Right ventricle myocardium superior (tissue), 1 donor: ENCODE measurements around the gene AMT. TPM values are rescaled to one million over a fixed set of nuclear protein-coding genes. Genes with fewer than 3 reads are reported as not detected.

Experiments
- ATAC-seq: fragments of 200-7000 bp; cut with Tn5 transposase; one replicate; pipeline ENCODE4 v1.9.1; 2020; ENCODE audit warnings: mild to moderate bottlenecking; ENCODE audit not compliant: poor library complexity
- DNase-seq: peaks from one replicate; pipeline ENCODE4 v3.0.0-alpha.2; 2020
- intact Hi-C: fragments of 100-400 bp; cut with DNase I; formaldehyde crosslinking; loops from one replicate; pipeline ENCODE4 v1.11.2; 2022
- long read RNA-seq: library from polyadenylated mRNA; unstranded; transcript quantifications from one replicate; pipeline ENCODE4 v2.0.0, GENCODE V29; 2021
- total RNA-seq: library from RNA; stranded (reverse); fragmentation: NEBNext Ultra II Directional; extraction: Animal tissue kit (Norgen Biotek cat#: 25700); gene quantifications from one replicate; pipeline ENCODE4 v1.2.1, GENCODE V29; 2021
- donor health status: DM: no; HTN: yes; CAD: no; lungs with severe emphysema.

Gene AMT, protein sequence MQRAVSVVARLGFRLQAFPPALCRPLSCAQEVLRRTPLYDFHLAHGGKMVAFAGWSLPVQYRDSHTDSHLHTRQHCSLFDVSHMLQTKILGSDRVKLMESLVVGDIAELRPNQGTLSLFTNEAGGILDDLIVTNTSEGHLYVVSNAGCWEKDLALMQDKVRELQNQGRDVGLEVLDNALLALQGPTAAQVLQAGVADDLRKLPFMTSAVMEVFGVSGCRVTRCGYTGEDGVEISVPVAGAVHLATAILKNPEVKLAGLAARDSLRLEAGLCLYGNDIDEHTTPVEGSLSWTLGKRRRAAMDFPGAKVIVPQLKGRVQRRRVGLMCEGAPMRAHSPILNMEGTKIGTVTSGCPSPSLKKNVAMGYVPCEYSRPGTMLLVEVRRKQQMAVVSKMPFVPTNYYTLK
- total RNA-seq = 32.2 TPM
- long read RNA-seq, transcript AMT-201 (9 exons, 2,280 nt) = major isoform, 107 of 161 reads
- long read RNA-seq, transcript AMT-242 (8 exons, 2,403 nt) = minor isoform, 5 of 161 reads
- long read RNA-seq, transcript AMT-202 (10 exons, 1,831 nt) = minor isoform, 13 of 161 reads
- long read RNA-seq, transcript AMT-221 (9 exons, 2,038 nt) = minor isoform, 16 of 161 reads
- long read RNA-seq, partial matches to known transcripts = 2 of 161 reads
- long read RNA-seq, other reads (novel, unspliced or antisense) = 8 of 161 reads

DNA sequence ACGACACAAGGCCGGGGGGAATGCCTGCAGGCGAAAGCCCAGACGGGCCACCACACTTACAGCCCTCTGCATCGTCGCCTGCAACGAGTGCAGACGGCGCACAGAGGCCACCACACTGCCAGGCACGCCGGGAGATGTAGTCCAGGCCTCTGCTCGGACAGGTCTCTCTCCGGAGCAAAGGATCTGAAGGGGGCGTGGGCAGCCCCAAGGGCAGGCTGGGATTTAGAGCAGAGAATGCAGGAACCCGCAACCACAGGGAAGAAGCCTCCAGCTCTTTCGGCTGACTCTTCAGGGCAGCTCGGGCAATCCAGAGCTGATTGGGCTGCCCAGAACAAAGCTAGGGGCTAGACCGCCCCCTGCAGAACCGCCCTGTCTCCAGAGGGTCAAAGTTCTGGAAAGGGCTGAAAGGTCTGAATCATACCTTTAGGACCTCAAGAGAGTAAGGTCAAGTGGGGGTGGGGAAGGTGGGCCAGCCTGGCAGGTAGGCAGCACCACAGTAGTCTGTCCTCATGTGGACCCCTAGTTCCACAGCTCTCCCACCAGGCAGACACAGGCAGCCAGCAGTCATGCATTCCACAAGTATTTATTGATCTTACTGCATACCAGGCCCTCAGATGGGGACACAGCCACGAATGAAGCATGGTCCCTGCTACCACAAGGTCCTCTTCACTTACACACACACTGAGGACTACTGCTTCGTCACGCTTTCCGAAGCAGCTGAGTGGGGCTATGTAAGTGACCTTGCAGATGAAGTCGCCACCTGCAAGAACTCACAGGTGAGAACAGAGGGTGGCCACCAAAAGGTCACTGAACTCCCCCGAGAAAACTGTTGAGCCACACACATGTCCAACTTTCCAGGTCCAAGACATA is at the start of gene AMT:
TSS of gene AMT (minus strand) at position 95 of the 870 bp plus-strand sequence. CDS start at position 72, 23 bp downstream.
- ATAC-seq (peak; percentile 84), DNase-seq (peak; percentile 79)
- intact Hi-C loops = no loop called here

DNA sequence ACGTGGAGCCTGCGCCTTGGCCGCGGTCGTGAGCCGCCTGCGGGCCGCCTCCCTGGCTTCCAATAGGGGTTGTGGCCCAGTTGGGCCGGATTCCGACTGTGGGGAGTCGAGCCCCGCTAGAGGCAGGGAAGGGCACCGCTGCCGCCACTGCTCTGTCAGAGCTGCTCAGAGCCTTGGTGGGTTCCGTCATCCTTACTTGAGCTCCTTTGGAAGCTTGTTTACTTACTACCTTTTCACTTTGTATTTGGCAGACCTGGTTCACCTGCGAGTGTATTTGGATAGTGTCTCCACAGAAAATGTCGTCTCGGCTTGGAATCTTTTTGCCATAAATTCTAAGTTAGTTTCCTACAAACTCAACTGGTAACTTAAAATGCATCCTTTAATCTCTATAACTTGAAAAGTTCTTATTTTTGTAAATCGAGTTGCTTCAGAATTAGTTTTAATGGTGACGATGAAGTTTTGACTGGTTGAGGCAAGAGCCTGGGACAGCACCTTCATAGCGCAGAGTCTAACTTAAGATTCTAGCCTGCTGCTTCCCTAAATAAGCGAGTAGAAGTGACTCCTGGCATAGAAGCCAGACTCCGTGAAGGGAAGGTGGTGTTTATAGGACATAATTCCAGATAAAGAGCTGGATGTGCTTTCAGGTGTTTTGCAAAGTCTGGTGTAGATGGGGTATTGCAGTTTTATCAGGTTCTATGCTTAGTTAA is 48.6 kb upstream of the AMT start:
- DNase-seq (no peak), ATAC-seq (no peak)
- intact Hi-C loops = no loop called here

DNA sequence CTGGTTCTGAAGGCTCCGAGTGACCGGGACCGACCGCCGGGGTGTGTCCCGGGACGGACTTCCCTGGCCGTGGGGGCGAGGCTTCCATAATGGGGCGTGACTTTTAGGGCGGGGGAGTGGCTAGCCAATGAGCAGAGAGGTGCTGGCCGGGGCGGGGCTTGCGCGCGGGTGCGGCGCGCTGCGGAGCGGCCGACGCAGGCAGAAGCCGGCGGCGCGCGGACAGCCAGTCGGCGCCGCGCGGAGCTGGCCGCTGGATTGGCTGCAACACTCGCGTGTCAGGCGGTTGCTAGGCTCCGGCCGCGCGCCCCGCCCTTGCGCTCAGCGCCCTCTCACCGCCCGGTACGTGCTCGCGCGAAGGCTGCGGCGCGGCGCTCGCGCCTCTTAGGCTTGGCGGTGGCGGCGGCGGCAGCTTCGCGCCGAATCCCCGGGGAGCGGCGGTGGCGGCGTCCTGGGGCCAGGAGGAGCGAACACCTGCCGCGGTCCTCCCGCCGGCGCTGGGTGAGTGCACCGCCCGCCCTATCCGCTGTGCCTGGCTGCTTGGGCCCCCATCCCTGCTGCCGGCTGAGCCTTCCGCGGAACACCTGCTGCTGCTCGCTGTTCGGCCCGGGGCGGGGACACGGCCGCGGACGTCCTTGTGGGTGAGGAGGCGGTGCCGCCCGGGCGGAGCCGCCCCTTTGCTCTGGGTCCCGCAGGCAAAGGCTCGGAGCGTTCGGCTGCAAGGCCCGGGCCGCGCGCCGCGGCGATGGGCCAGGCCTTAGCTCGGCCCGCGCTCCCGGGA is 47.9 kb upstream of the AMT start, which contains the start of gene DAG1:
TSS of gene DAG1 (plus strand) at position 332 of the 778 bp plus-strand sequence. CDS start 40,268 bp downstream, outside the sequence.
- DNase-seq (peak; percentile 99), ATAC-seq (peak; percentile 88)
- intact Hi-C loops = loop anchor here (10.0 kb wide), 1 partner anchor 205 kb away; the partner anchor contains the start of gene APEH

DNA sequence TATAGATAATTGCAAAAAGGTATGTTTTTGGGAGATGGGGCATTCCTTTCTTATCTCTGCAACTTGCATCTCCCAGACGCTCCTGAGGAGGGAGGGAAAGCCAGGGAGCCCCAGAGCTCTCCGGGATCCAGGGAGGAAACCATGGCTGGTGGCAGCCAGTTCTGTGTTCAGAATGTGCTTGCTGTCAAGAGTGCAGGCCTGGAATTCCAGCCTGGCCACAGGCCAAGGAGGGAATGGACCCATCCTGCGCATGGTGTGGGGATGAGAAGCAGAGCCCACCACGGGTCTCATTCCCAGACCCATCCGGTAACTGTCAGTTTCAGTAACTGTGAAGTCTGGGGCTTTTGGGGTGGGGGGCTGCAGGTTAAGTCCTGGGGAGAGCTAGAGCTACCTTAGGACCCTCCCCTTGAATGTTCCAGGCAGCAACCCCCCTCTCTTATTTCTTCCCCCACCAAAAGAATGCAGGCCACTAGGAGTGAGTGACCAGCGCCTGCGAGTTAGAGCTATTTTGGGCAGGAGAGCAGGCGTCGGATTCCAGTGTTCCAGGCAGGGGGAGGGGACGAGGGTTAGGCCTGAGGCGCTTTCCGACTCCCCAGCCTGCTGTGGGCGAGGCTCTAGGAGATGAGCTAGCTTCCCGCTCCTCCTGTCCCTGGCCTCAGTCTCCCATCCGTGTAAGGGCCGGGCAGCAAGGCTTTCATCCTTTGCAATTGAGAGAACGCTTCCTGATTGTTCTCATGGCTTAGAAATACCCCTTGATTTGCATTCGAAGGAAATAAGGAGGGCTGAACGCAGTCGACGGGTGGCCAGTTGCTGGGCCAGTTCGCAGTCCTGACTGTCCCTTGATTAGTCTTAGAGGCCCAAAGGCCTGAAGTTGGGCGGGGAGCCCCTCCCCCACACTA is 47.0 kb upstream of the AMT start:
- DNase-seq = peak; percentile 85
- intact Hi-C loops = loop anchor here (10.0 kb wide), 1 partner anchor 206 kb away; the partner anchor contains the start of gene APEH
- ATAC-seq = peak; percentile 75

DNA sequence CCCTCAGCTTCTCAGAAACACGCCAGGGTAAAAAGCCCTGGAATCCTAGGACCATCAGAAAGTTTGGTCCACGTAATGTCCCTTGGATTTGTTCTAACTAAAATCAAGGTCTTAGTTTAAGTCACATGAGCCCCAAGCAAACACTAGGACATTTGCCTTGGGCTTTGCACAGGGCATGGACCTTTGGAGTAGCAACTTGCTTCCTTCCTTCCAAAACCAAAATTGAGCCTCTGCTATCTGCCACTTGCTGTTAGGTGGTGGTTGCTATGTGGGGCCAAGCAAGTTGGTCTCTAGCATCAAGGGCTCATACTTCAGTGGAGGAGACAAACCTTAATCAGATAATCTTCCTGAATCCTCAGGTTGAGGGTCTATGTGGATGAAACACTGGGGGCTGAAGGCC is 43.8 kb upstream of the AMT start:
- no peak for ATAC-seq
- DNase-seq = no peak
- intact Hi-C loops = loop anchor here (10.0 kb wide), 1 partner anchor 209 kb away; the partner anchor contains the start of gene APEH

DNA sequence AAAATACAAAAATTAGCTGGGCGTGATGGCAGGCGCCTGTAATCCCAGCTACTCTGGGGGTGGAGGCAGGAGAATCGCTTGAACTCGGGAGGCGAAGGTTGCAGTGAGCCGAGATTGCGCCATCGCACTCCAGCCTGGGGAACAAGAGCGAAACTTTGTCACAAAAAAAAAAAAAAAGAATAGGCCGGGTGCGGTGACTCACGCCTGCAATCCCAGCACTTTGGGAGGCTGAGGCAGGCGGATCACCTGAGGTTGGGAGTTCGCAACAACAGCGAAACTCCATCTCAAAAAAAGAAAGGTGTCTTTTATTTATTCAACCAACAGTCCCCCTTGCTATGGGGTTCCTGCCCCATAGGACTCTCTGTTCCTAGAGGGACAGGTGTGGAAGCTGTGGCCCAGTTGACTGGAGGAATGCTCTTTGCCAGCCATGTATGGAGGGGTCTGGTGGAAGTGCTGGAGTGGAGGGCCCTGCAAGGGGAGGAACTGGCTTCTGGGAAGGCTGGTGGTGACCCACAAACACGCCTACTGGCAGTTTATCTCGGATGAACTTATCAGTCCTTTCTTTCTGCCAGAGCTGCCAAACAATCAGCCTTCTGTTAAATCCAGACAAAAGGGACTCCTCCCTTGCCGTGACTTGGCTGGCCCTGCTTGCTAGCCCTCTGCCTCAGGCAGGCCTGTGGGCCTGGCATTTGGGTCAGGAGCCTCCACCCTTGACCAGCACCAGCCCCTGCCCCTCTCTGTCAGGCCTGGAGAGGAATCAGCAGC is 43.2 kb upstream of the AMT start:
- intact Hi-C loops = loop anchor here (10.0 kb wide), 1 partner anchor 209 kb away; the partner anchor contains the start of gene APEH
- DNase-seq = peak; percentile 60
- no peak for ATAC-seq

- DNase-seq (no peak), ATAC-seq (no peak)
- intact Hi-C loops = loop anchor here (10.0 kb wide), 1 partner anchor 213 kb away; the partner anchor contains the start of gene APEH
Observed at GRCh38 chr3:49462222-49462621, 39.9 kb upstream of the AMT start.

GRCh38 chr3:49461443-49462171 is 39.3 kb upstream of the AMT start:
- DNase-seq = no peak
- ATAC-seq = peak; percentile 23
- intact Hi-C loops = loop anchor here (10.0 kb wide), 1 partner anchor 213 kb away; the partner anchor contains the start of gene APEH

GRCh38 chr3:49460956-49461355 is 38.7 kb upstream of the AMT start:
- ATAC-seq = no peak
- intact Hi-C loops = loop anchor here (10.0 kb wide), 1 partner anchor 214 kb away; the partner anchor contains the start of gene APEH
- DNase-seq = no peak

DNA sequence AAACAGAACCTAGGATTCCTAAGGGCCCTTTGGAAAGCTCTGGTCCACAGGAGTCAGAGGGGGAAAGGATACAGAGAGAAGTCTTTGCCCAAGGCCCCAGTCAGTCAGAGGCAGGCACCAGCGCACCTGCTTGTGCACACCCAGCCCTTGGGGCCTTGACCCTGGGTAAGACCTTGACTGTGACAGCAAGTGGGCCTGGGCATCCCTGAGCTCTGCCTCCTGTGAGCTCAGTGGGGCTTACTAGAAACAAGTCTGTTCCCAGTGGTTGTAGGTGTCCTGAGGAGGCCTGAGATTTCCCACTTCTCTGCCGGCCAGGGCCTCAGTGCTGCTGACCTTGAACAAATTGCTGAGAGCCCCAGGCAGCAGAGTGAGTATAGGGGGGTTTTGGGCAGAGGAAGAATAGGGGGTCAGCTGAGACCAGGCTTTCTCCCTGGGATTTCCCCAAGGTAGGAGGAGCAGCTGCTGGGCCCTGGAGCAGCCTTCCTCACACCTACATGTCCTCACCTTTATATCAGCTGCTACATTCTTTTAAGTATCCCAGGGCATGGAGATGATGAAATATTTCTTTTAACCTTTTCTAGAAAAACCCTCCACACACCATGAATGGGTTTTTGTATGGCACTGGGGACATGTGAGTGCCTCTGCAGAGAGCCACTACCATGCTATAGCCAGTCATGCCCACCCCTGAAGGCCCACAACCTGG is 38.1 kb upstream of the AMT start:
- intact Hi-C loops = loop anchor here (10.0 kb wide), 1 partner anchor 214 kb away; the partner anchor contains the start of gene APEH
- DNase-seq (no peak), ATAC-seq (no peak)

- no peak for ATAC-seq
- intact Hi-C loops = loop anchor here (10.0 kb wide), 1 partner anchor 282 kb away; the partner anchor contains the start of gene KLHDC8B
- no peak for DNase-seq
Observed at GRCh38 chr3:49456466-49456865, 34.2 kb upstream of the AMT start.

DNA sequence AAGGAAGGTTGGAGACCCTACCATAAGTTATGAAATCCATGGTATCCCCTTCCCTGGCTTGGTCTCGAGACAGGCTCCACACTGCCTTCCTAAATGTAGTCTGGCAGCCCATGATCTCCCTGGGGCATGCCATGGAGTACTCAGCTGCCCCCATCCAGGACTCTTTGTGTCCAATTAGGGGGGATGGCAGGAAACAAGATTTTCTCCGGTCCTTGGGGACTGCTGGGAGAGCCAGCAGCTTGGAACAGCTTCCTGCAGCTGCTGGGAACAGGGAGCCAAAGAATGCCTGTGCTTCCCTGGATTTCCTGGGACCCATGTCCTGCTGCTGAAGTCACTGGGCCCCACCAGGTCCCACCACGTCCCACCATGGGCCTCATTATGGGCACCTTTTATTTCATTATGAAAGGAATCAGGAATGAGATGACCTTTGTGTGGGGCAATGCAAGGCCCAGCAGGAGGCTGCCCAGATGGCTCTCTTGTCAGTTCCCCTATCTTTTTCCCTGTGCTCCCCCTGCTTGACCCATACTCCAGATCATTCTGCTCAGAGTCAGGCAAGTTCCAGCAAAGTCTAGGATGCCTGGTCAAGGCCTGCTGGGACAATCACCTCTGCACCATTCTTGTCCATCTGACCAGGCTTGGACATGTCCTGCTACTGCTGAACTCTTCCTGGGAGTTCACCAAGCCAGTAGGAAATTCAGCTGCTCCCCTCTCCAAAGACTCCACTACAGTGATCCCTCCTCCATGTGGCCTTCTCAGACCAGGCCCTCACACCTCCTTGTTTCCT is 32.8 kb upstream of the AMT start:
- intact Hi-C loops = loop anchor here (10.0 kb wide), 1 partner anchor 280 kb away; the partner anchor contains the start of gene KLHDC8B
- DNase-seq = no peak

DNA sequence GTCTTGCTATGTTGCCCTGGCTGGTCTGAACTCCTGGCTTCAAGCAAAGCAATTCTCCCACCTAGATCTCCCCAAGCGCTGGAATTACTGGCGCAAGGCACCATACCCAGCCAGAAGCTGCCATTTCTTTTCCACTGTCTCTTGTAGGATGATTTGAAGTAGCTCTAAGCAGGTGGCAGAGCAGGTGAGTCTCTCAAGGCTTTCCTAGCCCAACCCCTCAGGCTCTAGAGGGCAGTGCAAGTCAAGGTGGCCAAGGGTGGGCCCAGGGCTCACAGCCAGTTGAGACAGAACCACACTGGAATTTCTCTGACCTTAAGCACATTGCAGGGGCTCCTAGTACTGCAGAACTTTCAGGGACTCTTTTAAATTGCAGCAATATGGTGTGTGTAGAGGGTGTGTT is 32.2 kb upstream of the AMT start:
- ATAC-seq (peak; percentile 73), DNase-seq (no peak)
- intact Hi-C loops = loop anchor here (10.0 kb wide), 1 partner anchor 280 kb away; the partner anchor contains the start of gene KLHDC8B

More for the DNA sequence above, 32.8 kb upstream of the AMT start:
- ATAC-seq = peak; percentile 70
